A549 (cell line): ENCODE results near the gene SMIM29. TPM values are rescaled to one million over a fixed set of nuclear protein-coding genes. Genes with fewer than 3 reads are reported as not detected.

Experiments used
- ATAC-seq, 2 experiments: fragments of 200-7000 bp in 1 of 2; fragments of >200 bp in 1 of 2; cut with Nextera tagmentation in 1 of 2; cut with Tn5 transposase in 1 of 2; 3 replicates each; pipeline versions ENCODE4 v1.8.0 to v1.9.1; 2018 to 2020; ENCODE audit warnings: mild to moderate bottlenecking in 1 of 2, moderate library complexity in 1 of 2
- CTCF ChIA-PET: fragments of 300-600 bp; sonication (Branson Sonifier 250); formaldehyde crosslinking; extraction: SDS; loops from one replicate; lab custom pipeline; 2021; ENCODE audit warnings: antibody characterized with exemption, inconsistent platforms; lab: Yijun Ruan, JAX
- POLR2A ChIA-PET: fragments of 350-600 bp; formaldehyde crosslinking; extraction: SDS; loops from one replicate; lab custom pipeline; 2021; ENCODE audit warnings: antibody characterized with exemption, inconsistent platforms; lab: Yijun Ruan, JAX
- DNase-seq, 2 experiments: peaks; one replicate each; pipeline versions ENCODE4 v3.0.0 to v3.0.0-alpha.2; 2011 to 2016; ENCODE audit warnings: low read depth in 1 of 2, low spot score in 1 of 2
- FAIRE-seq: peaks from 2 replicates; lab custom pipeline; 2011; peaks lifted over from hg19 to GRCh38; lab: Jason Lieb, UNC
- H3K27ac ChIP-seq, 2 experiments: fragments of >200 bp; sonication (Bioruptor Twin); formaldehyde crosslinking; 3 replicates each; pipeline ENCODE4 v1.5.1; 2016 to 2017
- H3K4me1 ChIP-seq: fragments of >200 bp; sonication (Bioruptor Twin); formaldehyde crosslinking; 3 replicates; pipeline ENCODE4 v1.6.1; 2016
- H3K4me2 ChIP-seq: fragments of >200 bp; sonication (Bioruptor Twin); formaldehyde crosslinking; 3 replicates; pipeline ENCODE4 v1.6.1; 2016
- H3K4me3 ChIP-seq: fragments of >200 bp; sonication (Bioruptor Twin); formaldehyde crosslinking; 3 replicates; pipeline ENCODE4 v1.5.1; 2016
- H3K9me3 ChIP-seq: fragments of >200 bp; sonication (Bioruptor Twin); formaldehyde crosslinking; 3 replicates; pipeline ENCODE4 v1.6.1; 2016
- CBX8 ChIP-seq: fragments of 200-600 bp; sonication (generic); IDR thresholded peaks from 2 replicates; pipeline ENCODE4 v1.6.1; 2016
- EHF ChIP-seq: fragments of 250-450 bp; sonication (Bioruptor Pico); IDR thresholded peaks from 2 replicates; pipeline ENCODE4 v1.5.0; 2020; ENCODE audit warnings: mild to moderate bottlenecking
- EP300 ChIP-seq, 2 experiments: fragments of >200 bp; sonication (Bioruptor Twin); formaldehyde crosslinking; IDR thresholded peaks; 2 replicates in 1 of 2; 3 replicates in 1 of 2; pipeline ENCODE4 v1.6.1; 2016 to 2017
- ESRRA ChIP-seq: fragments of 150-350 bp; IDR thresholded peaks from 2 replicates; pipeline ENCODE4 v1.6.1; 2014; ENCODE audit warnings: mild to moderate bottlenecking, low read length, borderline replicate concordance
- FOSB ChIP-seq: fragments of 250-450 bp; sonication (Bioruptor Pico); IDR thresholded peaks from 2 replicates; pipeline ENCODE4 v1.5.0; 2020; ENCODE audit warnings: mild to moderate bottlenecking, moderate library complexity
- GATA3 ChIP-seq: IDR thresholded peaks from 2 replicates; pipeline ENCODE4 v1.6.1; 2012; ENCODE audit warnings: borderline replicate concordance
- HOXB13 ChIP-seq: fragments of 250-450 bp; sonication (Bioruptor Pico); IDR thresholded peaks from 2 replicates; pipeline ENCODE4 v1.5.0; 2020; ENCODE audit warnings: low read depth, mild to moderate bottlenecking, moderate library complexity
- HOXB5 ChIP-seq: fragments of 250-450 bp; sonication (Bioruptor Pico); IDR thresholded peaks from 2 replicates; pipeline ENCODE4 v1.5.0; 2020; ENCODE audit warnings: mild to moderate bottlenecking, moderate library complexity
- JUN ChIP-seq, 2 experiments: fragments of >200 bp; sonication (Bioruptor Twin); formaldehyde crosslinking; IDR thresholded peaks; 2 replicates in 1 of 2; 3 replicates in 1 of 2; pipeline ENCODE4 v1.6.1; 2016 to 2017
- KDM1A ChIP-seq: fragments of 200-600 bp; sonication (generic); IDR thresholded peaks from 2 replicates; pipeline ENCODE4 v1.6.1; 2016; ENCODE audit warnings: low read depth, mild to moderate bottlenecking
- MAFK ChIP-seq: fragments of 450-650 bp; IDR thresholded peaks from 2 replicates; pipeline ENCODE4 v1.6.1; 2014; ENCODE audit not compliant: partially characterized antibody
- MAZ ChIP-seq: fragments of 150-350 bp; IDR thresholded peaks from 2 replicates; pipeline ENCODE4 v1.6.1; 2014; ENCODE audit warnings: antibody characterized with exemption, low read depth, low read length, borderline replicate concordance
- PHF8 ChIP-seq: fragments of 200-600 bp; sonication (generic); IDR thresholded peaks from 2 replicates; pipeline ENCODE4 v1.6.1; 2016; ENCODE audit warnings: low read depth, mild to moderate bottlenecking, antibody characterized with exemption, moderate library complexity, borderline replicate concordance
- POLR2A ChIP-seq: IDR thresholded peaks from 2 replicates; pipeline ENCODE4 v1.6.1; 2012; ENCODE audit warnings: mild to moderate bottlenecking, low read length
- RARB ChIP-seq: fragments of 250-450 bp; sonication (Bioruptor Pico); IDR thresholded peaks from 2 replicates; pipeline ENCODE4 v1.8.0; 2021; ENCODE audit warnings: mild to moderate bottlenecking, moderate library complexity
- RCOR1 ChIP-seq: fragments of 150-350 bp; IDR thresholded peaks from 2 replicates; pipeline ENCODE4 v1.6.1; 2014; ENCODE audit warnings: antibody characterized with exemption, low read length, low read depth
- SMC3 ChIP-seq: fragments of >200 bp; sonication (Bioruptor Twin); formaldehyde crosslinking; IDR thresholded peaks from 3 replicates; pipeline ENCODE4 v1.6.1; 2018; ENCODE audit warnings: inconsistent platforms
- WGBS: methylation state at CpG from one replicate; pipeline ENCODE4 v1.1.6; 2017; ENCODE audit errors: missing lambda C conversion rate; 5-methylcytosine and 5-hydroxymethylcytosine counted together
- polyA plus RNA-seq, 4 experiments: library from polyadenylated mRNA; depleted of rRNA in 3 of 4; stranded (reverse); fragments of >200 nt; fragmentation: RNase III in 1 of 4; extraction: RNeasy Plus Mini Kit Qiagen cat#74134 plus additional on column Dnase treatment in 1 of 4; gene quantifications; 2 replicates in 3 of 4; 3 replicates in 1 of 4; pipeline ENCODE4 v1.2.3, GENCODE V29; 2011 to 2017
- TF ChIP-seq, protein P1 (sequence below): fragments of 450-650 bp; IDR thresholded peaks from 2 replicates; pipeline ENCODE4 v1.6.1; 2014; ENCODE audit warnings: antibody characterized with exemption
- TF ChIP-seq, protein P2 (sequence below): fragments of >200 bp; sonication (Bioruptor Twin); formaldehyde crosslinking; IDR thresholded peaks from 3 replicates; pipeline ENCODE4 v1.6.1; 2016
- TF ChIP-seq, protein P3 (sequence below): IDR thresholded peaks from 2 replicates; pipeline ENCODE4 v1.6.1; 2012; ENCODE audit warnings: low read depth, borderline replicate concordance
- TF ChIP-seq, protein P4 (sequence below): IDR thresholded peaks from 2 replicates; pipeline ENCODE4 v1.6.1; 2012
- TF ChIP-seq, protein P5 (sequence below): fragments of >200 bp; sonication (Bioruptor Twin); formaldehyde crosslinking; IDR thresholded peaks from 3 replicates; pipeline ENCODE4 v1.5.1; 2016
- TF ChIP-seq, protein P6 (sequence below): fragments of >200 bp; sonication (Bioruptor Twin); formaldehyde crosslinking; IDR thresholded peaks from 2 replicates; pipeline ENCODE4 v1.6.1; 2016
- TF ChIP-seq, protein P7 (sequence below): IDR thresholded peaks from 2 replicates; pipeline ENCODE4 v1.6.1; 2012

Gene SMIM29
- polyA plus RNA-seq, 2 of the 4 experiments (the other 2 are of a cell fraction): 8.1 to 15.4 TPM

DNA sequence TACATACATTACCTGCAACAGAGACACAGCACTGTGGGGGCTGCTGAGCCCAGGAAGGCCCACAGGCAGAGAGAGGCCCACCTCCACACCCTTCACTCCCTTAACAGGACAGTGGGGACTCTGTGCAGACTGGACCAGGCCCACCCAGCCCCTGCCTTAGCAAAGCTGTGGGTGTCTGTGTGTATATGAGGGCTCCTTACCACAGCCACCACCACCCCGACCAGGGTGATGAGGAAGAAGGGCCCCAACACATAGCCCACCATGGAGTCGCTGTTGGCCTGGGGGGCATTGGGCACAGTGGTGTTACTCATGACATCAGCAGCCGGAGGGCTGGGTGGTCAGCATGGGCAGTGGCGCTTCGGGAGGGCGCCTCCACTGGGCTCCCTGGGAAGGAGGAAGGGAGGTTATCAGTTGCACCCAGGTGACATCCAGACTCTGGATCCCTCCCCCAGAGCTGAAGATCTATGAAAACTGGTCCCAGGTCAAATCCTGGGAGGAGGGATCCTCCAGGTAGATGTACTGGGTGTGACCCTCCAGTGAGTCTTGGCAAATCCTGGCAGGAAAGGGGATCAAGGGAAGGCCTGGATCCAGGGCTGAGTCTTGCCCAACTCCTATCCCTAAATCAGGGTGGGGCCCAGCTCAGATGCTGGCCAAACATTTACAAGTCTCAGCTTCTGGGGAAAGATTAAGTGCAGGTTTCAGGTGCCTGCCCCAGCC lies 1.2 kb downstream of the SMIM29 start:
- CTCF ChIA-PET: interaction anchor here (0.6 to 5.0 kb wide), 11 partner anchors 11 to 565 kb away, joined by 3 to 37 read pairs (median 3); partner anchors contain the start of gene HMGA1
- ATAC-seq (0 out of 6 replicates have a peak, but pooled peaks of 1 of the 2 experiments have one; percentile 1), DNase-seq (no peak), FAIRE-seq (no peak)
- peak overlapping the region; percentile 86 to 93 for H3K27ac ChIP-seq
- POLR2A ChIA-PET: interaction anchor here (0.6 to 2.6 kb wide), 4 partner anchors 11 to 168 kb away, joined by 5 to 22 read pairs (median 8); partner anchors contain the start of gene HMGA1
- H3K9me3 ChIP-seq: no peaks in the 10 kb centered on the region
- peak overlapping the region; percentile 76 for H3K4me3 ChIP-seq
- peak overlapping the region; percentile 71 for H3K4me2 ChIP-seq
- TF ChIP-seq, protein P1, sequence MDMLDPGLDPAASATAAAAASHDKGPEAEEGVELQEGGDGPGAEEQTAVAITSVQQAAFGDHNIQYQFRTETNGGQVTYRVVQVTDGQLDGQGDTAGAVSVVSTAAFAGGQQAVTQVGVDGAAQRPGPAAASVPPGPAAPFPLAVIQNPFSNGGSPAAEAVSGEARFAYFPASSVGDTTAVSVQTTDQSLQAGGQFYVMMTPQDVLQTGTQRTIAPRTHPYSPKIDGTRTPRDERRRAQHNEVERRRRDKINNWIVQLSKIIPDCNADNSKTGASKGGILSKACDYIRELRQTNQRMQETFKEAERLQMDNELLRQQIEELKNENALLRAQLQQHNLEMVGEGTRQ: no peak
- no peak for TF ChIP-seq EP300 (IDR thresholded peaks at IDR 0.05)
- TF ChIP-seq, protein P2, sequence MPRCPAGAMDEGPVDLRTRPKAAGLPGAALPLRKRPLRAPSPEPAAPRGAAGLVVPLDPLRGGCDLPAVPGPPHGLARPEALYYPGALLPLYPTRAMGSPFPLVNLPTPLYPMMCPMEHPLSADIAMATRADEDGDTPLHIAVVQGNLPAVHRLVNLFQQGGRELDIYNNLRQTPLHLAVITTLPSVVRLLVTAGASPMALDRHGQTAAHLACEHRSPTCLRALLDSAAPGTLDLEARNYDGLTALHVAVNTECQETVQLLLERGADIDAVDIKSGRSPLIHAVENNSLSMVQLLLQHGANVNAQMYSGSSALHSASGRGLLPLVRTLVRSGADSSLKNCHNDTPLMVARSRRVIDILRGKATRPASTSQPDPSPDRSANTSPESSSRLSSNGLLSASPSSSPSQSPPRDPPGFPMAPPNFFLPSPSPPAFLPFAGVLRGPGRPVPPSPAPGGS: no peak
- no peak for TF ChIP-seq HOXB13 (CRISPR knock-in tag)
- TF ChIP-seq PHF8: no peak
- TF ChIP-seq MAZ: no peak
- TF ChIP-seq POLR2A: no peak
- TF ChIP-seq HOXB5 (CRISPR knock-in tag): no peak
- TF ChIP-seq FOSB (CRISPR knock-in tag): no peak
- TF ChIP-seq MAFK: no peak
- TF ChIP-seq, protein P3, sequence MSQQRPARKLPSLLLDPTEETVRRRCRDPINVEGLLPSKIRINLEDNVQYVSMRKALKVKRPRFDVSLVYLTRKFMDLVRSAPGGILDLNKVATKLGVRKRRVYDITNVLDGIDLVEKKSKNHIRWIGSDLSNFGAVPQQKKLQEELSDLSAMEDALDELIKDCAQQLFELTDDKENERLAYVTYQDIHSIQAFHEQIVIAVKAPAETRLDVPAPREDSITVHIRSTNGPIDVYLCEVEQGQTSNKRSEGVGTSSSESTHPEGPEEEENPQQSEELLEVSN: no peak
- no peak for TF ChIP-seq KDM1A
- TF ChIP-seq CBX8: no peak
- no peak for TF ChIP-seq RCOR1
- no peak for TF ChIP-seq ESRRA
- no peak for TF ChIP-seq GATA3
- TF ChIP-seq EHF (CRISPR knock-in tag): no peak
- TF ChIP-seq, protein P4, sequence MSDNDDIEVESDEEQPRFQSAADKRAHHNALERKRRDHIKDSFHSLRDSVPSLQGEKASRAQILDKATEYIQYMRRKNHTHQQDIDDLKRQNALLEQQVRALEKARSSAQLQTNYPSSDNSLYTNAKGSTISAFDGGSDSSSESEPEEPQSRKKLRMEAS: no peak
- TF ChIP-seq, protein P5, sequence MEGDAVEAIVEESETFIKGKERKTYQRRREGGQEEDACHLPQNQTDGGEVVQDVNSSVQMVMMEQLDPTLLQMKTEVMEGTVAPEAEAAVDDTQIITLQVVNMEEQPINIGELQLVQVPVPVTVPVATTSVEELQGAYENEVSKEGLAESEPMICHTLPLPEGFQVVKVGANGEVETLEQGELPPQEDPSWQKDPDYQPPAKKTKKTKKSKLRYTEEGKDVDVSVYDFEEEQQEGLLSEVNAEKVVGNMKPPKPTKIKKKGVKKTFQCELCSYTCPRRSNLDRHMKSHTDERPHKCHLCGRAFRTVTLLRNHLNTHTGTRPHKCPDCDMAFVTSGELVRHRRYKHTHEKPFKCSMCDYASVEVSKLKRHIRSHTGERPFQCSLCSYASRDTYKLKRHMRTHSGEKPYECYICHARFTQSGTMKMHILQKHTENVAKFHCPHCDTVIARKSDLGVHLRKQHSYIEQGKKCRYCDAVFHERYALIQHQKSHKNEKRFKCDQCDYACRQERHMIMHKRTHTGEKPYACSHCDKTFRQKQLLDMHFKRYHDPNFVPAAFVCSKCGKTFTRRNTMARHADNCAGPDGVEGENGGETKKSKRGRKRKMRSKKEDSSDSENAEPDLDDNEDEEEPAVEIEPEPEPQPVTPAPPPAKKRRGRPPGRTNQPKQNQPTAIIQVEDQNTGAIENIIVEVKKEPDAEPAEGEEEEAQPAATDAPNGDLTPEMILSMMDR: no peak
- 50% methylated on average over 2 of the region's 6 CpGs for WGBS
- peaks cover 54% of the 10 kb centered on the region for H3K4me1 ChIP-seq

DNA sequence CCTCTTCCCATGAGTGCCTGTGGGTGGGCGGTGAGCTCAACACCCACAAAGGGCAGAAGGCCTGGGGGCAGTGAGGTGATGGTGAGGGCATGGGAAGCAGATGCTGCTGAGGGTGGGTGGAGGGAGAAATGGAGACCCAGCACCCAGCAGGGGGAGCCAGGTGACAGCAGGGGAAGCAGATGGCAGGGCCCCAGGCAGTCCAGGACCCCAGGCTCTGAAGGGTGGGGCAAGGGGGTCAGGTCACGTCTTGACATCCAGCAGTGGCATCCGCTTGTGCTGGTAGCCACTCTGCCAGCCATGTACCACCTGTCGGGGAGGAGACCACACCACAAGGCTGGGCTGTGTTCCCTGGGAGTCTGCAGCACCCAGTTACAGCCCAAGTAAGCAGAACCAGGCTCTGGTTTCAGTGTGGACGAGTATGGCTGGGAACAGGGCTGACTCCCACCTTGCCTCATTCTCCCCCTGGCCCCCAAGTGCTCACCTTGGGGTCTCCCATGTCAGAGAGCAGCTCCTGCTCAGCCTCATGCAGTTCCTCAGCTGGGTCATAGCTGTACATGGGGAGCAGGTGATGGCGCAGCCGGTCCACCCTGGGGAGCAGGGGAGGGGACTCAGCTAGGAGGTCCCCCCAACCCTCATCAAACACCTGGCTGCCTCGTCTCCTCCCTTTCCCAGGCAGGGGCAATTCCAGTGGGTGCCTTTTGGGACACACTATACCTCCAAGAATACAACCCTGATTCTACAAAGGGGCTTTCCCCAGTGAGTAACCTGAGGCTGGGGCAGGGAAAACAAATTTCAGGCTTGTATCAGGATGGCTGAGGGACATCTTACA lies 2.0 kb downstream of the SMIM29 start:
- peak; percentile 4 to 14; a peak in 3 of 6 replicates for ATAC-seq
- Histone ChIP-seq H3K4me3 (no peak overlapping the region), H3K4me1 (peaks cover 62% of the 10 kb centered on the region), H3K4me2 (peak overlapping the region; percentile 71), H3K27ac (peak overlapping the region; percentile 93 to 97; a peak in 5 of 6 replicates), H3K9me3 (no peaks in the 10 kb centered on the region)
- peak in 1 of 2 experiments; percentile 59 for DNase-seq
- FAIRE-seq: no peak
- CTCF ChIA-PET: interaction anchor here (0.6 to 5.0 kb wide), 5 partner anchors 10 to 232 kb away, joined by 3 to 37 read pairs (median 4); partner anchors contain the start of gene HMGA1
- 17% methylated on average over 2 of the region's 8 CpGs for WGBS
- POLR2A ChIA-PET: interaction anchor here (1.5 kb wide), 1 partner anchor 10 kb away, joined by 5 read pairs; the partner anchor contains the start of gene HMGA1
- TF ChIP-seq JUN (IDR thresholded peaks at IDR 0.05) (peak in 1 of 2 experiments; percentile 57; a peak in 2 of 5 replicates), SMC3 (peak; percentile 33; the same call in 2 of the 3 replicates), RARB (CRISPR knock-in tag) (peak; percentile 29; the same call in 1 of the 2 replicates)
- TF ChIP-seq, protein P4: peak; percentile 28; the same call in 1 of the 2 replicates
- TF ChIP-seq, protein P6, sequence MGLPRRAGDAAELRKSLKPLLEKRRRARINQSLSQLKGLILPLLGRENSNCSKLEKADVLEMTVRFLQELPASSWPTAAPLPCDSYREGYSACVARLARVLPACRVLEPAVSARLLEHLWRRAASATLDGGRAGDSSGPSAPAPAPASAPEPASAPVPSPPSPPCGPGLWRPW: no peak
- TF ChIP-seq, protein P1: no peak
- TF ChIP-seq, protein P5: peak; percentile 40
- TF ChIP-seq, protein P7, sequence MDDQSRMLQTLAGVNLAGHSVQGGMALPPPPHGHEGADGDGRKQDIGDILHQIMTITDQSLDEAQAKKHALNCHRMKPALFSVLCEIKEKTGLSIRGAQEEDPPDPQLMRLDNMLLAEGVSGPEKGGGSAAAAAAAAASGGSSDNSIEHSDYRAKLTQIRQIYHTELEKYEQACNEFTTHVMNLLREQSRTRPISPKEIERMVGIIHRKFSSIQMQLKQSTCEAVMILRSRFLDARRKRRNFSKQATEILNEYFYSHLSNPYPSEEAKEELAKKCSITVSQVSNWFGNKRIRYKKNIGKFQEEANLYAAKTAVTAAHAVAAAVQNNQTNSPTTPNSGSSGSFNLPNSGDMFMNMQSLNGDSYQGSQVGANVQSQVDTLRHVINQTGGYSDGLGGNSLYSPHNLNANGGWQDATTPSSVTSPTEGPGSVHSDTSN: 0 out of 2 replicates have a peak, but pooled peaks have one; percentile 39
